GM12878 (cell line): ENCODE results near the gene CYB5RL. TPM values are rescaled to one million over a fixed set of nuclear protein-coding genes. Genes with fewer than 3 reads are reported as not detected.

Source experiments
- ATAC-seq: fragments of 200-7000 bp; cut with Tn5 transposase; 3 replicates; pipeline ENCODE4 v1.9.1; 2020; ENCODE audit warnings: mild to moderate bottlenecking, moderate library complexity
- BruUV-seq: library from RNA; stranded (reverse); fragments of 400-500 nt; replicated peaks from 2 replicates; lab custom pipeline; 2021; lab: Mats Ljungman, UMichigan
- CTCF ChIA-PET: fragments of 300-600 bp; sonication (Branson Sonifier 250); formaldehyde crosslinking; extraction: SDS; loops from one replicate; lab custom pipeline; 2021; ENCODE audit warnings: inconsistent platforms; lab: Yijun Ruan, JAX
- POLR2A ChIA-PET: fragments of 350-600 bp; formaldehyde crosslinking; extraction: SDS; loops from one replicate; lab custom pipeline; 2021; ENCODE audit warnings: inconsistent platforms; lab: Charles Lee
- RAD21 ChIA-PET: fragments of 300-600 bp; sonication (Branson Sonifier 250); formaldehyde crosslinking; loops from one replicate; lab custom pipeline; 2023; ENCODE audit warnings: antibody characterized with exemption; ENCODE audit not compliant: unreplicated experiment; lab: Charles Lee
- SMC1A ChIA-PET: fragments of 300-600 bp; sonication (Branson Sonifier 250); formaldehyde crosslinking; loops from one replicate; lab custom pipeline; 2023; ENCODE audit not compliant: unreplicated experiment, uncharacterized antibody; lab: Charles Lee
- DNase-seq: peaks from one replicate; pipeline ENCODE4 v3.0.0-alpha.2; 2011; ENCODE audit warnings: low read depth, low spot score
- FAIRE-seq: peaks from 3 replicates; lab custom pipeline; 2011; peaks lifted over from hg19 to GRCh38; lab: Jason Lieb, UNC
- H2AFZ ChIP-seq: 2 replicates; pipeline ENCODE4 v1.6.0; 2011; ENCODE audit warnings: low read depth, low read length, control low read depth; ENCODE audit not compliant: control insufficient read depth
- H3K27ac ChIP-seq: 2 replicates; pipeline ENCODE4 v1.5.1; 2011; ENCODE audit warnings: control low read depth; ENCODE audit not compliant: control insufficient read depth, insufficient read depth
- H3K27me3 ChIP-seq, 2 experiments: replicated peaks in 1 of 2; 2 replicates each; pipeline versions ENCODE4 v1.6.0 to v1.6.1; 2011; ENCODE audit warnings: low read length in 1 of 2; ENCODE audit not compliant: control insufficient read depth in 2 of 2, insufficient read depth in 2 of 2
- H3K36me3 ChIP-seq, 2 experiments: 2 replicates each; pipeline ENCODE4 v1.5.1; 2011; ENCODE audit warnings: low read length in 1 of 2; ENCODE audit not compliant: control insufficient read depth in 2 of 2, insufficient read depth in 2 of 2
- H3K4me1 ChIP-seq: 2 replicates; pipeline ENCODE4 v1.6.1; 2011; ENCODE audit warnings: mild to moderate bottlenecking, low read length, moderate library complexity, mixed read lengths; ENCODE audit not compliant: control insufficient read depth, insufficient read depth
- H3K4me2 ChIP-seq: 2 replicates; pipeline ENCODE4 v1.6.0; 2011; ENCODE audit warnings: control low read depth; ENCODE audit not compliant: control insufficient read depth, insufficient read depth
- H3K4me3 ChIP-seq: fragments of 200-600 bp; sonication (generic); 2 replicates; pipeline ENCODE4 v1.5.1; 2016
- H3K79me2 ChIP-seq: 2 replicates; pipeline ENCODE4 v1.6.0; 2011; ENCODE audit warnings: low read length; ENCODE audit not compliant: control insufficient read depth, insufficient read depth
- H3K9ac ChIP-seq: 2 replicates; pipeline ENCODE4 v1.8.0; 2011; ENCODE audit warnings: low read length, control low read depth, mixed read lengths; ENCODE audit not compliant: control insufficient read depth, insufficient read depth
- H3K9me3 ChIP-seq: replicated peaks from 3 replicates; pipeline ENCODE4 v1.5.1; 2011; ENCODE audit warnings: mild to moderate bottlenecking, low read length; ENCODE audit not compliant: control insufficient read depth, insufficient read depth
- H4K20me1 ChIP-seq: 2 replicates; pipeline ENCODE4 v1.6.0; 2011; ENCODE audit not compliant: control insufficient read depth, insufficient read depth
- CEBPB ChIP-seq, 2 experiments: fragments of 150-350 bp in 1 of 2; IDR thresholded peaks; 2 replicates each; pipeline ENCODE4 v1.6.1; 2012 to 2014; ENCODE audit warnings: low read depth in 2 of 2, low read length in 2 of 2, borderline replicate concordance in 1 of 2, inconsistent platforms in 1 of 2
- FOS ChIP-seq: IDR thresholded peaks from 3 replicates; pipeline ENCODE4 v1.6.1; 2011; ENCODE audit warnings: borderline replicate concordance; ENCODE audit not compliant: insufficient read length; ENCODE audit errors: extremely low read depth
- FOXK2 ChIP-seq: fragments of 450-650 bp; IDR thresholded peaks from 2 replicates; pipeline ENCODE4 v1.6.1; 2017; ENCODE audit warnings: mild to moderate bottlenecking, moderate library complexity
- POLR2AphosphoS2 ChIP-seq: IDR thresholded peaks from 2 replicates; pipeline ENCODE4 v1.6.1; 2011; ENCODE audit warnings: low read depth, mild to moderate bottlenecking, low read length, improper control_type of control experiment, moderate library complexity
- SUZ12 ChIP-seq: fragments of 200-600 bp; sonication (generic); IDR thresholded peaks from one replicate; pipeline ENCODE4 v1.6.1; 2018; ENCODE audit warnings: antibody characterized with exemption, mild to moderate bottlenecking; ENCODE audit not compliant: unreplicated experiment
- TARDBP ChIP-seq: IDR thresholded peaks from 2 replicates; pipeline ENCODE4 v1.6.1; 2016; ENCODE audit warnings: borderline replicate concordance
- WGBS: methylation state at CpG from one replicate; pipeline ENCODE4 v1.1.6; 2016; ENCODE audit warnings: low lambda C conversion rate; ENCODE audit not compliant: insufficient replicate concordance, insufficient coverage; ENCODE audit errors: missing lambda C conversion rate; 5-methylcytosine and 5-hydroxymethylcytosine counted together
- in situ Hi-C: fragments of 300-500 bp; cut with MboI; formaldehyde crosslinking; loops from 9 replicates; pipeline ENCODE4 v1.14.3; 2018; ENCODE audit warnings: mixed read lengths
- intact Hi-C: fragments of 100-400 bp; cut with micrococcal nuclease; formaldehyde crosslinking; loops from one replicate; pipeline ENCODE4 v1.14.2; 2022; ENCODE audit not compliant: unreplicated experiment
- polyA plus RNA-seq, 11 experiments: library from polyadenylated mRNA; depleted of rRNA in 4 of 11; unstranded in 6 of 11; stranded (reverse) in 5 of 11; fragments of >200 nt; fragmentation: Nextera tagmentation in 4 of 11; fragmentation: Illumina TruSeq in 1 of 11; extraction: Ambion mirVana in 4 of 11; extraction: Trizol in 1 of 11; gene quantifications; 1 replicate in 1 of 11; 2 replicates in 10 of 11; pipeline versions ENCODE4 v1.2.1 to v1.2.3, GENCODE V29; 2011 to 2016; ENCODE audit warnings: inconsistent platforms in 2 of 11, missing spikeins in 2 of 11, low read depth in 1 of 11
- total RNA-seq, 4 experiments: library from RNA; depleted of rRNA in 3 of 4; stranded (reverse); fragments of >200 nt in 3 of 4; fragmentation: Illumina TruSeq in 1 of 4; extraction: Trizol in 1 of 4; gene quantifications; 2 replicates each; pipeline versions ENCODE4 v1.2.1 to v1.2.3, GENCODE V29; 2013 to 2021
- TF ChIP-seq, protein P1 (sequence below): fragments of 150-350 bp; IDR thresholded peaks from 2 replicates; pipeline ENCODE4 v1.6.1; 2016; ENCODE audit warnings: low read depth, low read length

CYB5RL gene
- total and polyA plus RNA-seq, 10 of the 15 experiments (the other 5 are each of a cell fraction or from before 2014, with no cell fraction given), result 3.1 to 8.7 (median 7.2) TPM

DNA sequence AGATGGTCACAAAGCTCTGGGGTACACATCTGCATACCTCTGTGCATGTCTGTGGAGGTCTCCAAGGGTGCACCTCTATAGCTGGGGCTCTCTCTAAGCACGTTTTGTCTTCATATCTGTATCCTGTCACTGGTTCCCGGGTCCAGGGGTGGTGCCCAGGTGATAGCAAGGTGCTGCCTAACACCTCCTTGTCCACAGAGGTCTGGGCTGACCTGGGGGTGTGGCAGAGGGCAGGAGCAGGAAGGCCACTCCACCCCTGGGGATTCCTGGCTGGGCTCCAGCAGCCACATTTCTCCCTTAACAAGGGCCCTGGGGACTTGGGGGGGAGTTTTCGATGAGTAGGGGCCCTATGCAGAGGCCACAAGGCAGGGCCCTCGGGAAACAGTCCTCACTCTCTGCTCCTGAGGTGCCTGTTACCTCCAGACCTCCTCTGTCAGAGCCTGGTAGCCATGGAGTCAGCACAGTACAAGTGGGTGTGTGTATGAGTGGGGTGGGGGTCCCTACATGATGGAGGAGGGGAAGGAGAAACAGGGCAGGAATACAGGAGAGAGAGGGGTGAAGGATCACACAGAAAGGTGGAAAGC lies 40.0 kb downstream of the CYB5RL start (continued):
- TF ChIP-seq, protein P1, sequence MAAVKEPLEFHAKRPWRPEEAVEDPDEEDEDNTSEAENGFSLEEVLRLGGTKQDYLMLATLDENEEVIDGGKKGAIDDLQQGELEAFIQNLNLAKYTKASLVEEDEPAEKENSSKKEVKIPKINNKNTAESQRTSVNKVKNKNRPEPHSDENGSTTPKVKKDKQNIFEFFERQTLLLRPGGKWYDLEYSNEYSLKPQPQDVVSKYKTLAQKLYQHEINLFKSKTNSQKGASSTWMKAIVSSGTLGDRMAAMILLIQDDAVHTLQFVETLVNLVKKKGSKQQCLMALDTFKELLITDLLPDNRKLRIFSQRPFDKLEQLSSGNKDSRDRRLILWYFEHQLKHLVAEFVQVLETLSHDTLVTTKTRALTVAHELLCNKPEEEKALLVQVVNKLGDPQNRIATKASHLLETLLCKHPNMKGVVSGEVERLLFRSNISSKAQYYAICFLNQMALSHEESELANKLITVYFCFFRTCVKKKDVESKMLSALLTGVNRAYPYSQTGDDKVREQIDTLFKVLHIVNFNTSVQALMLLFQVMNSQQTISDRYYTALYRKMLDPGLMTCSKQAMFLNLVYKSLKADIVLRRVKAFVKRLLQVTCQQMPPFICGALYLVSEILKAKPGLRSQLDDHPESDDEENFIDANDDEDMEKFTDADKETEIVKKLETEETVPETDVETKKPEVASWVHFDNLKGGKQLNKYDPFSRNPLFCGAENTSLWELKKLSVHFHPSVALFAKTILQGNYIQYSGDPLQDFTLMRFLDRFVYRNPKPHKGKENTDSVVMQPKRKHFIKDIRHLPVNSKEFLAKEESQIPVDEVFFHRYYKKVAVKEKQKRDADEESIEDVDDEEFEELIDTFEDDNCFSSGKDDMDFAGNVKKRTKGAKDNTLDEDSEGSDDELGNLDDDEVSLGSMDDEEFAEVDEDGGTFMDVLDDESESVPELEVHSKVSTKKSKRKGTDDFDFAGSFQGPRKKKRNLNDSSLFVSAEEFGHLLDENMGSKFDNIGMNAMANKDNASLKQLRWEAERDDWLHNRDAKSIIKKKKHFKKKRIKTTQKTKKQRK, result no peak
- TF ChIP-seq SUZ12, result no peak

DNA sequence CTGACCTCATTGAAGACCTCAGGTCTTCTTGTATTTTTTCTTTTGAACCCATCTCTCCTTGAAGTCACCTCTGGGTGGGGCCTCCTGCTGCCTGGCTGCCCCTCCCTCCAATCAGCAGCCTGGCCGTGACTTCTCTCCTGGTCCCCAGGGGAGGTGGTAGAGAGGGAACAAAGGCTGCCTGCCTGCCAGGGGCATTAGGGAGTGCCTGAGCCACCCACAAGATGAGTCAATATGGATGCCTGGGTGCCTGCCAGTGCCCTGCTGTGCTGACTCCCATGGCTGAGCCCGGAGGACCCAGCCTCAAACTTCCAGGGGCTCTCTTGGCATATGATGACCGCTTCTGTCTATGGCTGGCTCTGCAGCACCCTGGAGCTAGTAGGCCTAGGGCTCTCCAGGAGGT lies 41.8 kb downstream of the CYB5RL start:
- Histone ChIP-seq H2AFZ (no peak overlapping the region), H3K79me2 (no peaks in the 10 kb centered on the region), H3K9me3 (no peaks in the 10 kb centered on the region), H3K36me3 (no peaks in the 10 kb centered on the region), H3K4me2 (no peak overlapping the region), H3K4me3 (no peak overlapping the region), H3K27ac (no peak overlapping the region), H3K27me3 (no peaks in the 10 kb centered on the region), H3K9ac (no peak overlapping the region), H3K4me1 (no peaks in the 10 kb centered on the region), H4K20me1 (no peaks in the 10 kb centered on the region)
- DNase-seq, result no peak
- FAIRE-seq, result no peak
- ATAC-seq, result no peak
- ChIA-PET SMC1A (no interaction called here), POLR2A (no interaction called here), CTCF (no interaction called here), RAD21 (no interaction called here)
- WGBS, result 44% methylated on average over 3 of the region's 3 CpGs
- no peak for TF ChIP-seq POLR2AphosphoS2
- TF ChIP-seq FOS, result no peak
- no peak for TF ChIP-seq TARDBP
- no peak for TF ChIP-seq FOXK2
- TF ChIP-seq CEBPB (IDR thresholded peaks at IDR 0.05; ENCODE audit: borderline replicate concordance in 1 of 2, low read depth in 2 of 2, low read length in 2 of 2), result no peak
- no TSS peak for BruUV-seq
- intact Hi-C loops (no loop called here), in situ Hi-C loops (no loop called here)
